ENCODE measurements around the gene MARCHF2. TPM values are rescaled to one million over a fixed set of nuclear protein-coding genes. Genes with fewer than 3 reads are reported as not detected.
A peak's percentile ranks its signal among the peaks of the same experiment; 100 is the strongest.
"Not testable (repeated sequence)": the region's sequence is repeated elsewhere in the genome, so short reads cannot be mapped to it uniquely, and the experiment has no call there.

The MARCHF2 gene
- polyA plus RNA-seq, 2 of the 4 experiments (the other 2 are of a cell fraction) = 12.4 to 13.1 TPM

- TF ChIP-seq SMC3 (IDR thresholded peaks at IDR 0.05) = no peak
- no peak for TF ChIP-seq EP300 (IDR thresholded peaks at IDR 0.05)
- TF ChIP-seq E2F6 (IDR thresholded peaks at IDR 0.05; ENCODE audit: borderline replicate concordance, low read depth) = no peak
- no peak for TF ChIP-seq KDM1A (IDR thresholded peaks at IDR 0.05; ENCODE audit: low read depth)
- no peak for TF ChIP-seq HMGXB4 (CRISPR knock-in tag; IDR thresholded peaks at IDR 0.05; ENCODE audit: borderline replicate concordance)
Observed at GRCh38 chr19:8421484-8422461, 8.7 kb downstream of the MARCHF2 start (continued).

GRCh38 chr19:8423817-8424223, 10.7 kb downstream of the MARCHF2 start:
- peak overlapping the region; percentile 78 for H3K4me2 ChIP-seq
- peak overlapping the region; percentile 82 to 91 for H3K27ac ChIP-seq
- no peak overlapping the region for H3K4me3 ChIP-seq
- DNase-seq (ENCODE audit: low read depth in 1 of 2, low spot score in 1 of 2) = peak; percentile 67 to 93
- no peaks in the 10 kb centered on the region for H3K9me3 ChIP-seq
- peak; percentile 96 to 99 for ATAC-seq
- POLR2A ChIA-PET = interaction anchor here (0.6 to 2.0 kb wide), 12 partner anchors 9 to 982 kb away, joined by 3 to 35 read pairs (median 4); partner anchors contain the start of genes ANGPTL4, HNRNPM, MARCHF2 and RAB11B
- FAIRE-seq = no peak
- CTCF ChIA-PET = interaction anchor here (0.7 to 2.2 kb wide), 3 partner anchors 9 to 32 kb away, joined by 4 to 19 read pairs (median 5); partner anchors contain the start of gene MARCHF2
- TF ChIP-seq JUN (IDR thresholded peaks at IDR 0.05) (0 out of 5 replicates have a peak, but pooled peaks of 1 of the 2 experiments have one; percentile 42), FOSL2 (IDR thresholded peaks at IDR 0.05) (peak; percentile 58), FOSL2 (CRISPR knock-in tag; IDR thresholded peaks at IDR 0.05) (peak; percentile 93), MAX (IDR thresholded peaks at IDR 0.05) (peak; percentile 43; the same call in 1 of the 2 replicates), RAD21 (conservative IDR thresholded peaks at IDR 0.05 in 1 of 2, IDR thresholded peaks at IDR 0.05 in 1 of 2) (no peak), JUNB (IDR thresholded peaks at IDR 0.05) (0 out of 2 replicates have a peak, but pooled peaks have one; percentile 46), RFX5 (IDR thresholded peaks at IDR 0.05) (no peak), CEBPB (IDR thresholded peaks at IDR 0.05) (peak; percentile 31 to 73; a peak in 1 of 4 replicates)
- WGBS (ENCODE audit: missing lambda C conversion rate) = 0% methylated on average over 7 of the region's 9 CpGs
- H3K4me1 ChIP-seq = peaks cover 17% of the 10 kb centered on the region

- Histone ChIP-seq H3K4me1 (peaks cover 17% of the 10 kb centered on the region), H3K27ac (peak overlapping the region in 1 of 2 experiments; percentile 91; a peak in 1 of 6 replicates)
- POLR2A ChIA-PET = interaction anchor here (1.2 kb wide), 1 partner anchor 19 kb away, joined by 3 read pairs; the partner anchor contains the start of gene HNRNPM
- H3K4me3 ChIP-seq; ATAC-seq; H3K4me2 ChIP-seq; H3K9me3 ChIP-seq; FAIRE-seq; DNase-seq (ENCODE audit: low read depth in 1 of 2, low spot score in 1 of 2): not testable (repeated sequence)
- CTCF ChIA-PET = interaction anchor here (0.7 to 2.2 kb wide), 4 partner anchors 13 to 80 kb away, joined by 3 to 8 read pairs (median 4); no protein-coding TSS in a partner anchor
- WGBS (ENCODE audit: missing lambda C conversion rate) = 92% methylated on average over 6 of the region's 6 CpGs
Observed at GRCh38 chr19:8425331-8425730, 12.2 kb downstream of the MARCHF2 start.

- Histone ChIP-seq H3K27ac (no peak overlapping the region; a peak in 1 of 6 replicates), H3K4me2 (no peak overlapping the region), H3K4me3 (no peak overlapping the region), H3K4me1 (peaks cover 17% of the 10 kb centered on the region), H3K9me3 (no peaks in the 10 kb centered on the region)
- 95% methylated on average over 7 of the region's 7 CpGs for WGBS (ENCODE audit: missing lambda C conversion rate)
- FAIRE-seq (no peak), ATAC-seq (no peak), DNase-seq (ENCODE audit: low read depth in 1 of 2, low spot score in 1 of 2) (no peak)
- CTCF ChIA-PET = interaction anchor here (0.9 to 2.2 kb wide), 2 partner anchors 14 to 16 kb away, joined by 5 to 8 read pairs; no protein-coding TSS in a partner anchor
- no peak for TF ChIP-seq ATOH8 (CRISPR knock-in tag; IDR thresholded peaks at IDR 0.05; ENCODE audit: low read depth)
- no peak for TF ChIP-seq MAZ (IDR thresholded peaks at IDR 0.05; ENCODE audit: borderline replicate concordance, low read depth, low read length)
- TF ChIP-seq RCOR1 (IDR thresholded peaks at IDR 0.05; ENCODE audit: low read depth, low read length) = no peak
- no peak for TF ChIP-seq CBX2 (IDR thresholded peaks at IDR 0.05; ENCODE audit: borderline replicate concordance, low read depth)
- no peak for TF ChIP-seq MAFK (IDR thresholded peaks at IDR 0.05; ENCODE audit: partially characterized antibody)
- no peak for TF ChIP-seq POLR2AphosphoS2 (conservative IDR thresholded peaks at IDR 0.05; ENCODE audit: low read length)
- TF ChIP-seq FOXS1 (CRISPR knock-in tag; IDR thresholded peaks at IDR 0.05) = no peak
- POLR2A ChIA-PET = no interaction called here
Observed at GRCh38 chr19:8426283-8426682, 13.2 kb downstream of the MARCHF2 start.

Data from A549 (cell line).